ENCODE results near the gene CPEB4.

GRCh38 chr5:173881811-173882575 is 6.2 kb upstream of the CPEB4 start:
- no peak for TF ChIP-seq ZNF384 (IDR thresholded peaks at IDR 0.05; ENCODE audit: low read depth, low read length)
- no peak for TF ChIP-seq ZBTB26 (CRISPR knock-in tag; IDR thresholded peaks at IDR 0.05)
